Measurements from ENCODE around the gene MRPL45. TPM values are rescaled to one million over a fixed set of nuclear protein-coding genes. Genes with fewer than 3 reads are reported as not detected.

The MRPL45 gene
- polyA plus RNA-seq, 1 experiment: 86.0 TPM

DNA sequence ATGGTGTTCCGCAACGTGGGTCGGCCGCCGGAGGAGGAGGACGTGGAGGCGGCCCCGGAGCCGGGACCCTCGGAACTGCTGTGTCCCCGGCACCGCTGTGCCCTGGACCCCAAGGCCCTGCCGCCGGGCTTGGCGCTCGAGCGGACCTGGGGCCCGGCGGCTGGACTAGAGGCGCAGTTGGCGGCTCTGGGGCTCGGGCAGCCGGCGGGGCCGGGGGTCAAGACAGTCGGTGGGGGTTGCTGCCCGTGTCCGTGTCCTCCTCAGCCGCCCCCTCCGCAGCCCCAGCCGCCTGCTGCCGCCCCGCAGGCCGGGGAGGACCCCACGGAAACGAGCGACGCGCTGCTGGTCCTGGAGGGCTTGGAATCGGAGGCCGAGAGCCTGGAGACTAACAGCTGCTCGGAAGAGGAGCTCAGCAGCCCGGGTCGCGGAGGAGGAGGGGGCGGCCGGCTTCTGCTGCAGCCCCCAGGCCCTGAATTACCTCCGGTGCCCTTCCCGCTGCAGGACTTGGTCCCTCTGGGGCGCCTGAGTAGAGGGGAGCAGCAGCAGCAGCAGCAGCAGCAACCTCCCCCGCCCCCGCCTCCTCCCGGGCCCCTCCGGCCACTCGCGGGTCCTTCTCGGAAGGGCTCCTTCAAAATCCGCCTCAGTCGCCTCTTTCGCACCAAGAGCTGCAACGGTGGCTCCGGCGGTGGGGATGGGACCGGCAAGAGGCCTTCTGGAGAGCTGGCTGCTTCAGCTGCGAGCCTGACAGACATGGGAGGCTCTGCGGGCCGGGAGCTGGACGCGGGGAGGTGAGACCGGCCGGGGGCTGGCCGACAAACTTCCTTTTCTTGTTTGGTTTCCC is 55.5 kb downstream of the MRPL45 start:
- ChIA-PET CTCF (interaction anchor here (0.6 to 5.8 kb wide), 2 partner anchors 59 to 63 kb away, joined by 3 to 40 read pairs; no protein-coding TSS in a partner anchor), POLR2A (interaction anchor here (1.2 kb wide), 1 partner anchor 62 kb away, joined by 5 read pairs; no protein-coding TSS in a partner anchor)
- DNase-seq (ENCODE audit: low read depth, low spot score): no peak
- TF ChIP-seq, protein P1, sequence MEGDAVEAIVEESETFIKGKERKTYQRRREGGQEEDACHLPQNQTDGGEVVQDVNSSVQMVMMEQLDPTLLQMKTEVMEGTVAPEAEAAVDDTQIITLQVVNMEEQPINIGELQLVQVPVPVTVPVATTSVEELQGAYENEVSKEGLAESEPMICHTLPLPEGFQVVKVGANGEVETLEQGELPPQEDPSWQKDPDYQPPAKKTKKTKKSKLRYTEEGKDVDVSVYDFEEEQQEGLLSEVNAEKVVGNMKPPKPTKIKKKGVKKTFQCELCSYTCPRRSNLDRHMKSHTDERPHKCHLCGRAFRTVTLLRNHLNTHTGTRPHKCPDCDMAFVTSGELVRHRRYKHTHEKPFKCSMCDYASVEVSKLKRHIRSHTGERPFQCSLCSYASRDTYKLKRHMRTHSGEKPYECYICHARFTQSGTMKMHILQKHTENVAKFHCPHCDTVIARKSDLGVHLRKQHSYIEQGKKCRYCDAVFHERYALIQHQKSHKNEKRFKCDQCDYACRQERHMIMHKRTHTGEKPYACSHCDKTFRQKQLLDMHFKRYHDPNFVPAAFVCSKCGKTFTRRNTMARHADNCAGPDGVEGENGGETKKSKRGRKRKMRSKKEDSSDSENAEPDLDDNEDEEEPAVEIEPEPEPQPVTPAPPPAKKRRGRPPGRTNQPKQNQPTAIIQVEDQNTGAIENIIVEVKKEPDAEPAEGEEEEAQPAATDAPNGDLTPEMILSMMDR (IDR thresholded peaks at IDR 0.05; ENCODE audit: low read depth, low read length): no peak
- H3K27me3 ChIP-seq (ENCODE audit: control insufficient read depth, insufficient read depth, low read length): no peaks in the 10 kb centered on the region
- no peak overlapping the region for H3K27ac ChIP-seq (ENCODE audit: low read depth, low read length)
- peak overlapping the region; percentile 71 for H3K4me3 ChIP-seq (ENCODE audit: low read depth, low read length)
- no peaks in the 10 kb centered on the region; the same call in 1 of the 2 replicates for H3K9me3 ChIP-seq (ENCODE audit: control insufficient read depth, insufficient read depth, low read length)

DNA sequence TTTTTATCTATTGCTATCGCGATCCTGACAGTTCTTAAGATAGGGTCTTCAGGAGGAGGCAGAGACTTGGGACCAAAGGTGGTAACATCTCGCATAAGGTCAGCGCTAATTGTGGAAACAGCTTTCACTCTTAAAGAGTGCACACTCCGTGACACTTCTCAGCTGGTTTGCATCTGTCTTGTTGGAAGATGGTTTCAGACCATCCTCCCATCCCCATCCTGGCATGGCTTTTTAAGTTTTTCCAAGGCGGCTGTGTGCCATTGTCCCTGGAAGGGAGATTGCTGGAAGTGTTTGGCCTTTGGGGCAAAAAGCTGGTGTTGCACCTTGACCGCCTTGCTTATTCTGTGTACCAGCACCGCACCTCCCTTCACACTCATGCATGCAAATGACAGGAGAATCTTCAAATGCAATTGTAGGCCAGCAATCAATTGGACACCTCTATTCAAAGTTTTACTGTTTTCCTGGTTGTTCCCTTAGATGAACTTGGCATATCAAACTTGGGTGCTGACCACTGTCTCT is 56.2 kb downstream of the MRPL45 start:
- no peak for DNase-seq (ENCODE audit: low read depth, low spot score)
- no peaks in the 10 kb centered on the region for H3K27me3 ChIP-seq (ENCODE audit: control insufficient read depth, insufficient read depth, low read length)
- peak overlapping the region; percentile 71 for H3K4me3 ChIP-seq (ENCODE audit: low read depth, low read length)
- TF ChIP-seq, protein P1 (IDR thresholded peaks at IDR 0.05; ENCODE audit: low read depth, low read length): no peak
- H3K27ac ChIP-seq (ENCODE audit: low read depth, low read length): no peak overlapping the region
- ChIA-PET POLR2A (no interaction called here), CTCF (interaction anchor here (0.6 to 5.8 kb wide), 2 partner anchors 59 to 62 kb away, joined by 3 to 40 read pairs; no protein-coding TSS in a partner anchor)
- no peaks in the 10 kb centered on the region; the same call in 1 of the 2 replicates for H3K9me3 ChIP-seq (ENCODE audit: control insufficient read depth, insufficient read depth, low read length)

DNA sequence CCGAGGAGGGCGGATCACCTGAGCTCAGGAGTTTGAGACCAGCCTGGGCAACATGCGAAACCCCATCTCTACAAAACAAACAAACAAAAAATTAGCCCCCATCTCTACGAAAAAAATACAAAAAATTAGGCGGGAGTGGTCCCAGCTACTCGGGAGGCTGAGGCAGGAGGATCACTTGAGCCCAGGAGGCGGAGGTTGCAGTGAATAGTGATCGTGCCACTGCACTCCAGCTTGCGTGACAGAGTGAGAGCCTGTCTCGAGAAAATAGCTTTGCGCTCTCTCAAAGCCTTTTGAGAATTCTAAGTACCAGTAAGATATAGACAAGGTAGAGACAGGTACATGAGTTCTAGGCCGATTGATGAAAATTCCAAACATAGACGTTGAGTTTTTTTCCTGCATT is 56.7 kb downstream of the MRPL45 start:
- Histone ChIP-seq H3K27me3 (ENCODE audit: control insufficient read depth, insufficient read depth, low read length) (no peaks in the 10 kb centered on the region), H3K27ac (ENCODE audit: low read depth, low read length) (no peak overlapping the region), H3K4me3 (ENCODE audit: low read depth, low read length) (peak overlapping the region; percentile 71), H3K9me3 (ENCODE audit: control insufficient read depth, insufficient read depth, low read length) (no peaks in the 10 kb centered on the region; the same call in 1 of the 2 replicates)
- ChIA-PET POLR2A (no interaction called here), CTCF (interaction anchor here (1.1 to 5.8 kb wide), 2 partner anchors 11 to 62 kb away, joined by 4 to 40 read pairs; no protein-coding TSS in a partner anchor)
- TF ChIP-seq, protein P1 (IDR thresholded peaks at IDR 0.05; ENCODE audit: low read depth, low read length): no peak
- no peak for DNase-seq (ENCODE audit: low read depth, low spot score)

DNA sequence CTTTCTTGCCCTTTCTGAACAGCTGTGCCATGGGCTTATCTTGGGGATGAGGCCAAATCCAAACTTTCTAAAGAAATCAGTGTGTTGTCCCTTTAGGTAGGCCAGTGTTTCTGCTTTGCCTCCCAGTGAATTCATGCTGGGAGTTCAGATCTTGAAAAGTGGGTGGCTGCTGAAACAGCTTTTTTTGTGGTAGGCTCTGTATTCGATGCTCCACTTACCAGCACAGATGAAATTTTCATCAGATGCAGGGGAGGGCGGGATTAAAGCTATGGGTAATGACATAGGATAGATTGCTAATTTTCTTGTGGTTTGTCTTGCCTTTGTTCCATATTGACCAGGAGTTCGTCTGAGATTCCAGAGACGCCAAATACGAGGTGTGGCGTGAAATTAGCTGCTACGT is 57.5 kb downstream of the MRPL45 start:
- Histone ChIP-seq H3K27ac (ENCODE audit: low read depth, low read length) (no peak overlapping the region), H3K27me3 (ENCODE audit: control insufficient read depth, insufficient read depth, low read length) (no peaks in the 10 kb centered on the region), H3K9me3 (ENCODE audit: control insufficient read depth, insufficient read depth, low read length) (no peaks in the 10 kb centered on the region; the same call in 1 of the 2 replicates), H3K4me3 (ENCODE audit: low read depth, low read length) (peak overlapping the region; percentile 18; the same call in 1 of the 2 replicates)
- TF ChIP-seq, protein P1 (IDR thresholded peaks at IDR 0.05; ENCODE audit: low read depth, low read length): no peak
- ChIA-PET CTCF (interaction anchor here (0.9 to 5.8 kb wide), 4 partner anchors 10 to 313 kb away, joined by 3 to 40 read pairs (median 4); no protein-coding TSS in a partner anchor), POLR2A (no interaction called here)
- DNase-seq (ENCODE audit: low read depth, low spot score): no peak

Measured in AG04450 (cell line).